GM23338 (cell line): ENCODE data around the gene PPP1R9A. TPM values are rescaled to one million over a fixed set of nuclear protein-coding genes. Genes with fewer than 3 reads are reported as not detected.

Experiments used
- ATAC-seq: fragments of 200-7000 bp; cut with Tn5 transposase; 3 replicates; pipeline ENCODE4 v1.9.1; 2020
- DNase-seq: peaks from one replicate; pipeline ENCODE4 v3.0.0-alpha.2; 2015; ENCODE audit warnings: low spot score
- H2AFZ ChIP-seq: fragments of 200-600 bp; sonication (generic); 2 replicates; pipeline ENCODE4 v1.8.0; 2016; ENCODE audit warnings: antibody characterized with exemption, mild to moderate bottlenecking, moderate library complexity
- H3F3A ChIP-seq: fragments of 200-600 bp; sonication (generic); replicated peaks from 2 replicates; pipeline ENCODE4 v1.8.0; 2017; ENCODE audit warnings: antibody characterized with exemption, mixed run types, low read depth
- H3K27ac ChIP-seq: fragments of 200-600 bp; sonication (generic); 2 replicates; pipeline ENCODE4 v1.6.1; 2016; ENCODE audit warnings: low read depth
- H3K27me3 ChIP-seq: fragments of 200-600 bp; sonication (generic); 2 replicates; pipeline ENCODE4 v1.8.0; 2016; ENCODE audit warnings: mild to moderate bottlenecking, mixed run types, moderate library complexity; ENCODE audit not compliant: insufficient read depth
- H3K36me3 ChIP-seq: fragments of 200-600 bp; sonication (generic); 2 replicates; pipeline ENCODE4 v1.8.0; 2016; ENCODE audit warnings: mild to moderate bottlenecking; ENCODE audit not compliant: insufficient read depth
- H3K4me1 ChIP-seq: fragments of 200-600 bp; sonication (generic); 2 replicates; pipeline ENCODE4 v1.8.0; 2016; ENCODE audit warnings: mild to moderate bottlenecking, moderate library complexity; ENCODE audit not compliant: insufficient read depth
- H3K4me2 ChIP-seq: fragments of 200-600 bp; sonication (generic); 2 replicates; pipeline ENCODE4 v1.7.1; 2017; ENCODE audit warnings: mixed run types
- H3K4me3 ChIP-seq: fragments of 200-600 bp; sonication (generic); 2 replicates; pipeline ENCODE4 v1.6.1; 2016; ENCODE audit warnings: mixed run types
- H3K79me2 ChIP-seq: fragments of 200-600 bp; sonication (generic); replicated peaks from 2 replicates; pipeline ENCODE4 v1.8.0; 2017; ENCODE audit warnings: mild to moderate bottlenecking; ENCODE audit not compliant: insufficient read depth
- H3K9me2 ChIP-seq: fragments of 200-600 bp; sonication (generic); 2 replicates; pipeline ENCODE4 v1.8.0; 2017; ENCODE audit not compliant: insufficient read depth
- H4K20me1 ChIP-seq: fragments of 200-600 bp; sonication (generic); replicated peaks from 2 replicates; pipeline ENCODE4 v1.8.0; 2017; ENCODE audit warnings: mild to moderate bottlenecking; ENCODE audit not compliant: insufficient read depth
- H3K27ac Mint-ChIP-seq: 2 replicates; pipeline ENCODE4 v1.8.0; 2020; ENCODE audit warnings: inconsistent platforms, mild to moderate bottlenecking, moderate library complexity, mixed read lengths
- H3K27me3 Mint-ChIP-seq: 3 replicates; pipeline ENCODE4 v1.8.0; 2022; ENCODE audit warnings: low read depth, mild to moderate bottlenecking, moderate library complexity, mixed read lengths, inconsistent platforms; ENCODE audit not compliant: insufficient read depth, poor library complexity
- H3K36me3 Mint-ChIP-seq: 3 replicates; pipeline ENCODE4 v1.8.0; 2021; ENCODE audit warnings: low read depth, mild to moderate bottlenecking, inconsistent platforms, moderate library complexity, mixed read lengths
- H3K4me1 Mint-ChIP-seq: 3 replicates; pipeline ENCODE4 v1.8.0; 2020; ENCODE audit warnings: mild to moderate bottlenecking, inconsistent platforms, mixed read lengths
- H3K4me3 Mint-ChIP-seq: 3 replicates; pipeline ENCODE4 v1.8.0; 2021; ENCODE audit warnings: moderate library complexity, mild to moderate bottlenecking, inconsistent platforms, mixed read lengths
- H3K9me3 Mint-ChIP-seq: 3 replicates; pipeline ENCODE4 v1.8.0; 2020; ENCODE audit warnings: moderate library complexity, mild to moderate bottlenecking, inconsistent platforms, mixed read lengths
- ETS1 ChIP-seq: IDR thresholded peaks from 2 replicates; pipeline ENCODE4 v1.6.1; 2016; ENCODE audit warnings: antibody characterized with exemption
- EZH2phosphoT487 ChIP-seq: fragments of 200-600 bp; sonication (generic); IDR thresholded peaks from one replicate; pipeline ENCODE4 v1.8.1; 2018; ENCODE audit warnings: antibody characterized with exemption; ENCODE audit not compliant: unreplicated experiment
- JUNB ChIP-seq: IDR thresholded peaks from one replicate; pipeline ENCODE4 v1.6.1; 2016; ENCODE audit warnings: antibody characterized with exemption; ENCODE audit not compliant: unreplicated experiment
- NANOG ChIP-seq: IDR thresholded peaks from 2 replicates; pipeline ENCODE4 v1.6.1; 2016; ENCODE audit warnings: antibody characterized with exemption, borderline replicate concordance
- POLR2AphosphoS5 ChIP-seq: IDR thresholded peaks from 2 replicates; pipeline ENCODE4 v1.6.1; 2016; ENCODE audit warnings: antibody characterized with exemption, low read depth
- REST ChIP-seq: IDR thresholded peaks from one replicate; pipeline ENCODE4 v1.6.1; 2018; ENCODE audit warnings: antibody characterized with exemption; ENCODE audit not compliant: unreplicated experiment
- STAT1 ChIP-seq: IDR thresholded peaks from one replicate; pipeline ENCODE4 v1.6.1; 2016; ENCODE audit warnings: antibody characterized with exemption; ENCODE audit not compliant: unreplicated experiment
- ZNF331 ChIP-seq: fragments of 250-450 bp; sonication (Bioruptor Pico); IDR thresholded peaks from 2 replicates; pipeline ENCODE4 v1.5.0; 2020; ENCODE audit warnings: low read depth, mild to moderate bottlenecking, moderate library complexity
- polyA plus RNA-seq: library from polyadenylated mRNA; unstranded; fragments of >200 nt; fragmentation: Nextera tagmentation; extraction: Ambion mirVana; gene quantifications from 2 replicates; pipeline ENCODE4 v1.2.1, GENCODE V29; 2016
- total RNA-seq: library from RNA; depleted of rRNA; stranded (reverse); fragments of >200 nt; shearing (Covaris generic); gene quantifications from 2 replicates; pipeline ENCODE4 v1.2.3, GENCODE V29; 2014
- TF ChIP-seq, protein P1 (sequence below), 2 experiments: fragments of 200-600 bp in 1 of 2; sonication (generic) in 1 of 2; conservative IDR thresholded peaks; 2 replicates each; pipeline versions ENCODE4 v1.5.1 to v1.6.1; 2016 to 2017; ENCODE audit warnings: antibody characterized with exemption in 2 of 2, low read depth in 2 of 2, mild to moderate bottlenecking in 2 of 2, moderate library complexity in 1 of 2

Gene PPP1R9A
- total and polyA plus RNA-seq, 2 experiments from 2014 or later, result 10.6 to 31.8 TPM

GRCh38 chr7:95330204-95330960, 423.0 kb downstream of the PPP1R9A start (continued):
- no peak for TF ChIP-seq REST
- TF ChIP-seq, protein P1, sequence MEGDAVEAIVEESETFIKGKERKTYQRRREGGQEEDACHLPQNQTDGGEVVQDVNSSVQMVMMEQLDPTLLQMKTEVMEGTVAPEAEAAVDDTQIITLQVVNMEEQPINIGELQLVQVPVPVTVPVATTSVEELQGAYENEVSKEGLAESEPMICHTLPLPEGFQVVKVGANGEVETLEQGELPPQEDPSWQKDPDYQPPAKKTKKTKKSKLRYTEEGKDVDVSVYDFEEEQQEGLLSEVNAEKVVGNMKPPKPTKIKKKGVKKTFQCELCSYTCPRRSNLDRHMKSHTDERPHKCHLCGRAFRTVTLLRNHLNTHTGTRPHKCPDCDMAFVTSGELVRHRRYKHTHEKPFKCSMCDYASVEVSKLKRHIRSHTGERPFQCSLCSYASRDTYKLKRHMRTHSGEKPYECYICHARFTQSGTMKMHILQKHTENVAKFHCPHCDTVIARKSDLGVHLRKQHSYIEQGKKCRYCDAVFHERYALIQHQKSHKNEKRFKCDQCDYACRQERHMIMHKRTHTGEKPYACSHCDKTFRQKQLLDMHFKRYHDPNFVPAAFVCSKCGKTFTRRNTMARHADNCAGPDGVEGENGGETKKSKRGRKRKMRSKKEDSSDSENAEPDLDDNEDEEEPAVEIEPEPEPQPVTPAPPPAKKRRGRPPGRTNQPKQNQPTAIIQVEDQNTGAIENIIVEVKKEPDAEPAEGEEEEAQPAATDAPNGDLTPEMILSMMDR (conservative IDR thresholded peaks at IDR 0.05; ENCODE audit: low read depth in 2 of 2), result no peak
- TF ChIP-seq ZNF331 (CRISPR knock-in tag), result no peak
- no peak for TF ChIP-seq POLR2AphosphoS5
- no peak for TF ChIP-seq NANOG
- TF ChIP-seq EZH2phosphoT487, result no peak

GRCh38 chr7:95330961-95331337, 423.6 kb downstream of the PPP1R9A start:
- Histone ChIP-seq H3K79me2 (no peaks in the 10 kb centered on the region), H3K4me3 (no peak overlapping the region), H3K27ac (no peak overlapping the region), H3K36me3 (no peaks in the 10 kb centered on the region), H3F3A (no peaks in the 10 kb centered on the region), H3K27me3 (no peaks in the 10 kb centered on the region), H3K4me2 (no peak overlapping the region), H2AFZ (no peak overlapping the region), H3K4me1 (0 out of 2 replicates have a peak, but pooled peaks cover 3% of the 10 kb centered on the region), H4K20me1 (no peaks in the 10 kb centered on the region), H3K9me2 (0 out of 2 replicates have a peak, but pooled peaks cover 3% of the 10 kb centered on the region)
- Mint-ChIP-seq H3K27me3 (no peaks in the 10 kb centered on the region), H3K36me3 (no peaks in the 10 kb centered on the region), H3K27ac (no peak overlapping the region; the same call in 1 of the 2 replicates), H3K4me1 (peaks cover 10% of the 10 kb centered on the region; the same call in 2 of the 3 replicates), H3K9me3 (no peaks in the 10 kb centered on the region; the same call in 2 of the 3 replicates), H3K4me3 (no peak overlapping the region)
- TF ChIP-seq POLR2AphosphoS5 (no peak), NANOG (no peak)
- no peak for ATAC-seq
- DNase-seq, result no peak

DNA sequence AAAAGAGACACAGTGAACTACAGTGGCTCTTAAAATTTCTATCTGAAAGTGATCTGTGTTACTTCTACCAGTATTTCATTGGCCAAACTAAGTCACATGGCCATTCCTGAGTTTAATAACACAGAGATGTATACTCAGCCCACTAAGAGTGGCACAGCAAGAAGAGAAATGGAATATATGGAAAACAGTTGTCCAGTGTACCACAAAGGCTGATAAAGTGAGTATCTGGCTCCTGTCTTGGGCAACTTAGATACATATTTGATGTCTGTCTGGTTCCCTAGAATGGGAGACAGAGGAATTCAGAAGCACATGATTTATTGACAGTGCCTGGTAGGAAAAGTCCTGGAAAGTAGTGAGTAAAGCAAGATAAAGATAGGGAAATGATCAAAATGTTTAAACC, 427.1 kb downstream of the PPP1R9A start:
- H3K27ac Mint-ChIP-seq, result no peak overlapping the region
- Histone ChIP-seq H4K20me1 (no peaks in the 10 kb centered on the region), H3K4me2 (no peak overlapping the region), H3K4me3 (no peak overlapping the region), H3K9me2 (no peaks in the 10 kb centered on the region), H3F3A (no peaks in the 10 kb centered on the region), H3K27ac (no peak overlapping the region), H2AFZ (no peak overlapping the region), H3K36me3 (no peaks in the 10 kb centered on the region), H3K4me1 (0 out of 2 replicates have a peak, but pooled peaks cover 3% of the 10 kb centered on the region), H3K27me3 (no peaks in the 10 kb centered on the region), H3K79me2 (no peaks in the 10 kb centered on the region)
- H3K9me3 Mint-ChIP-seq, result no peaks in the 10 kb centered on the region
- DNase-seq, result no peak
- no peaks in the 10 kb centered on the region for H3K36me3 Mint-ChIP-seq
- peaks cover 10% of the 10 kb centered on the region; the same call in 2 of the 3 replicates for H3K4me1 Mint-ChIP-seq
- H3K4me3 Mint-ChIP-seq, result no peak overlapping the region
- ATAC-seq, result no peak
- H3K27me3 Mint-ChIP-seq, result no peaks in the 10 kb centered on the region
- TF ChIP-seq STAT1, result no peak
- TF ChIP-seq ZNF331 (CRISPR knock-in tag), result no peak
- TF ChIP-seq POLR2AphosphoS5, result no peak
- TF ChIP-seq NANOG, result no peak
- TF ChIP-seq ETS1, result no peak
- TF ChIP-seq JUNB, result no peak
- TF ChIP-seq EZH2phosphoT487, result no peak
